ENCODE measurements around the gene C1QTNF6.
A peak's percentile ranks its signal among the peaks of the same experiment; 100 is the strongest.
"Not testable (repeated sequence)": the region's sequence is repeated elsewhere in the genome, so short reads cannot be mapped to it uniquely, and the experiment has no call there.

The C1QTNF6 gene

GRCh38 chr22:37206841-37207821 lies 19.1 kb upstream of the C1QTNF6 start:
- DNase-seq, result no peak

- DNase-seq, result no peak
These were observed 18.2 kb upstream of the C1QTNF6 start for GRCh38 chr22:37206118-37206840.

DNA sequence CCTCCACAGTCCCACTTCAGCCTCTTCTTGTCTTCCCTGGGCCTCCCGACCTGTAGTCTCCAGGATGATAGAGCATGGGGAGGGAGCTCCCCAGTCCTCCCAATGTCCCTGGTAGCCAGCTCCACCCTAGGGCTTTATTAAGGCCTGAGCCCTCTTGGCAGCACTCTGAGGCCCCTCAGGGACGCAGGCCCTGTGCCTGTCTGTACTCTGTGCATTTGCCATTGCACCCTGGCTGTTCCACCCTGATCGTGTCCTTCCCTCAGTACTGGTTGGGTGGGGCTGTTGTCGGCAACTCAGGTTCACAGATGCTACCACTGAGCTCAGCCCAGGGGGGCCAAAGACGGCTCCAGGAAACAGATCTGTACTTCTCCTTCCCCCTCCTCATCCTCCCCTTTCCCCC lies 17.0 kb upstream of the C1QTNF6 start:
- no peak for DNase-seq

GRCh38 chr22:37204045-37204655 lies 16.1 kb upstream of the C1QTNF6 start:
- no peak for DNase-seq

GRCh38 chr22:37203354-37204044 lies 15.5 kb upstream of the C1QTNF6 start:
- DNase-seq, result no peak

DNA sequence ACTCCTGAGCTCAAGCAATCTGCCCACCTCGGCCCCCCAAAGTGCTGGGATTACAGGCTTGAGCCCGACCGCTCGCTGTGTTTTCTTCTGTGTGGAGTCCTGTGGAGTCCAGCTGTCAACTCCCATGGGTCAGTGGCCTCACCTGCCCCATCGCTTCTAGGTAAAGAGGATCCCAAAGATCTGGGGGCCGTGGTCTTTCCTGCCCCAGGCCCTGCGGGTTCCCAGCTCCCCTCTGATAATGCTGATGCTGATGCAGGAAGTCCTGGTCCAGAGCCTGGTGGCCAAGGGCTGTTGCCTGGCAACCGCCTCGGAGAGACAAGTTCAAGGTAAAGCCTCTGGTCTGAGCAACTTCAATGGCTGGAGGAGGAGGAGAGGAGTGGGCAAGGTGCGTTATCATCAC lies 14.7 kb upstream of the C1QTNF6 start:
- DNase-seq, result no peak

GRCh38 chr22:37202001-37202555 lies 14.0 kb upstream of the C1QTNF6 start:
- DNase-seq, result no peak

DNA sequence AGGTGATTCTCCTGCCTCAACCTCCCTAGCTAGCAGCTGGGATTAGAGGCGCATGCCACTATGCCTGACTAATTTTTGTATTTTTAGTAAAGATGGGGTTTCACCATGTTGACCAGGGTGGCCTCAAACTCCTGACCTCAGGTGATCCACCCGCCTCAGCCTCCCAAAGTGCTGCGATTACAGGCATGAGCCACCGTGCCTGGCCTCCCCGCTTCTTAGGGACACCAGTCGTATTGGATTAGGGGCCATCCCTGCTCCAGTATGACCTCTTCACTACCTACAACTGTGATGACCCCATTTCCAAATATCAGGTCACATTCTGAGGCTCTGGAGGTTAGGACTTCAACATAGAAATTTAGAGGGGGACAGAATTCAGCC lies 13.4 kb upstream of the C1QTNF6 start:
- DNase-seq, result not testable (repeated sequence)

DNA sequence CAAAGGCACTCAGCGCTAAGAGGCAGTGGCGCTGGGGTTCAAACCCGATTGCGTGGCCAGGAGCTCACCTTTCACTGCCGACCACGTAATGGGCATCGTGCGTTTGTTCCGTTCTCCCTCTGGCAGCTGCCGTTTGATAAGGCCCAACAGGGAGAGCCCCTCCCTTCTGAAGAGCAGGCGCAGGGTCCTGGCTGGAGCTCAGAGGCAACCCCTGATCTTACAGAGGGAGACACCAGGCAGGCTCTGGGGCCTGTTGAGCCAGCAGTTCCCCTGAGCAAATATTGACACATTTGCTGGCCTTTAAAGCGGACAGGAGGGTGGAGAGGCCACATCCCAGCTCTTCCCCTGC lies 11.7 kb upstream of the C1QTNF6 start:
- DNase-seq, result no peak

- DNase-seq, result peak; percentile 97 to 98
These were observed 11.2 kb upstream of the C1QTNF6 start for GRCh38 chr22:37199103-37199759.

- DNase-seq, result peak; percentile 29 to 72
These were observed 10.4 kb upstream of the C1QTNF6 start for GRCh38 chr22:37198258-37199102.

- no peak for DNase-seq
These were observed 9.6 kb upstream of the C1QTNF6 start for GRCh38 chr22:37197451-37198257.

GRCh38 chr22:37196539-37197450 lies 8.7 kb upstream of the C1QTNF6 start:
- no peak for DNase-seq

GRCh38 chr22:37195921-37196320 lies 7.9 kb upstream of the C1QTNF6 start:
- no peak for DNase-seq

DNA sequence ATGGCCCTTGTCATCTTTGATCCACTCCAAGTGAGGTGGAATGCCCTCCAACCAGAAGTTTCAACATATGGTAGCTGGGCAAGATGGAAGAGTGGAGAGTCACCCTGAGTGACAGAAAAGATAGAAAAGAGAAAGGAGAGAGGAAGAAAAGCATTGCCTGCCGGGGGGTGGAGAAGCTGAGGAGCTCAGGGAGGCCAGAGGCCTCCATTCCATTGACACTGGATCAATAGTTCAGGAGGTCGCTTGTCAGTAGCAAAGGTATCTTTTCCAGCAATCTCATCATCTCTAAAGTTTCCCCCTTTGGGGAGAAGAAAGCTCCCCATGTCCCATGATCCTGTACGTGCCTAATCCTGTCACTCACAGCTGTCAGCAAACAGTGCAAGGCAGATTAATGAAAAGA lies 6.7 kb upstream of the C1QTNF6 start:
- peak in 1 of 2 experiments; percentile 30 for DNase-seq

- no peak for DNase-seq
These were observed 5.7 kb upstream of the C1QTNF6 start for GRCh38 chr22:37193629-37194191.

DNA sequence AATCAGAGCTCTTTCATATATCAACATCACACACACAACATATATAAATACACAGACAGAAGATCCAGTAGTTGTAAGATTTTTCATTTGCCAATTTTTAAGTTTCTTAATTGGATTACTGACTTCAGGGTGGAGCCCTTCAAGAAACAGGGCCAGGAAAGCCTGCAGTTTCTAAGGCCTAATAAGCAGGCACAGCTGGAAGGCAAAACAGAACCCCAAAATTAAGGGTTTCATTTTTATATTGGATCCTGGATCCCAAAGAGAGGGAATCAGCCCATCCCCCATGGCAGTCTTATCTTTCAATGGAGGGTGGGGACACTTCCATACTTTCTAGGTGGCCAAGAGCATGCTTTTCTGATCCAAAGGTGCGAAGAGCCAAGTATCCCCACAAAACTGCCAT lies 4.7 kb upstream of the C1QTNF6 start:
- DNase-seq, result no peak

DNA sequence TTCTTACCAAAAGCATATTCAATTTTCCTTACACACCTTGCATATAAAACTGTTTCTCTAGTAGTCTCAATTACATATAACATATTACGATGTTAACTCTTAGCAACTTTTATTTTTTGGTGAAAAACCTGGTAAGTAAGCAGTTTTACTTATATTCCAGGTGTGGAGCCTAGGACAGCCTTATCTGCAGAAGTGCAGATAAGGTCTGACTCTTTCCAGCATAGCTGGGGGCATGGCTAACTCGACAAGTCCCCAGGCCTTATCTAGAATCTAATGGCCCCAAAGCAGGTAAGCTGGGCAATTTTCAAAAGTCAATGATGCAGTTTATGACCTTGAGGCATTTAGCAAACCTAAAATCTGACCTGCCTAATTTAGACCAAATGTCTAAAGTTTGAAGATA lies 4.2 kb upstream of the C1QTNF6 start:
- DNase-seq, result no peak

DNA sequence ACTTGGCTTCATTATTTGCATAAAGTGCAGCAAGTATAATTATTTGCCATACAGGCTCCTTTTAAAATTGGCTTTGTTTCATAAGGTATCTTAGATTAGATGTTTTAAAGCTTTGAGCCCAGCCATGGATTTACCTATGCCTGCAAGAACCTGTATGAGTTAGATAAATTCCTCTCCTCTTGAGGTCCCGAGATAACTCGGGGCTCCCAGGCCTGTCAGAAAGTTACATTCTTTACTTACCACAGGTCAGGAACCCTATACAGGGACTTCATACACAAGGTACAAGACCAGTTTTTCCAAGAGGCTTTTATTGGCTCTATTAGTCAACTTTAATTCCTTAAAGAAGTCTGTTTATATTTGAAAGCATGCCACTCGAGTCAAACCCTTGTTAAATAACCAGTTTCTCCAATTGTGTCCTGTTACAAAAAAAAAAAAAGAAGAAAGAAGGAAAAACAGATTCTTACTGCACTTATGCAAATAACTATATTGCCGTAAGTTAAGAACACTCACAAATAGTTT lies 2.3 kb upstream of the C1QTNF6 start:
- DNase-seq, result no peak
